Measurements from ENCODE around the gene MR1. TPM values are rescaled to one million over a fixed set of nuclear protein-coding genes. Genes with fewer than 3 reads are reported as not detected.

The MR1 gene
- total and polyA plus RNA-seq, 9 donors = 6.9 to 53.6 (median 15.5) TPM

GRCh38 chr1:181097242-181097641 is 63.5 kb downstream of the MR1 start:
- no peak for DNase-seq
- peaks cover 15% of the 10 kb centered on the region for H3K4me1 ChIP-seq (ENCODE audit: insufficient read depth)
- no peaks in the 10 kb centered on the region for H3K9me3 ChIP-seq
- no peaks in the 10 kb centered on the region for H3K27me3 ChIP-seq
- 21 to 34% (median 26%) methylated on average over 7 of the region's 7 CpGs for WGBS, 3 donors
- TF ChIP-seq CTCF (IDR thresholded peaks at IDR 0.05) (no peak), POLR2A (IDR thresholded peaks at IDR 0.05) (no peak), EP300 (IDR thresholded peaks at IDR 0.05) (no peak)
- no peak overlapping the region for H3K27ac ChIP-seq
- intact Hi-C loops (cut with DNase I) = no loop called here
- H3K4me3 ChIP-seq = no peak overlapping the region
- H3K36me3 ChIP-seq = no peaks in the 10 kb centered on the region

GRCh38 chr1:181099152-181100014 is 65.6 kb downstream of the MR1 start:
- no peak overlapping the region for H3K4me3 ChIP-seq
- intact Hi-C loops (cut with DNase I) = no loop called here
- H3K9me3 ChIP-seq = no peaks in the 10 kb centered on the region
- no peaks in the 10 kb centered on the region for H3K27me3 ChIP-seq
- H3K27ac ChIP-seq = no peak overlapping the region
- DNase-seq = no peak
- H3K36me3 ChIP-seq = no peaks in the 10 kb centered on the region
- TF ChIP-seq CTCF (IDR thresholded peaks at IDR 0.05) (no peak), POLR2A (IDR thresholded peaks at IDR 0.05) (no peak), EP300 (IDR thresholded peaks at IDR 0.05) (no peak)
- WGBS, 3 donors = 25 to 33% (median 28%) methylated on average over 11 of the region's 11 CpGs
- H3K4me1 ChIP-seq (ENCODE audit: insufficient read depth) = peaks cover 17% of the 10 kb centered on the region

GRCh38 chr1:181100015-181100905 is 66.5 kb downstream of the MR1 start:
- intact Hi-C loops (cut with DNase I) = no loop called here
- Histone ChIP-seq H3K9me3 (no peaks in the 10 kb centered on the region), H3K4me3 (no peak overlapping the region), H3K36me3 (no peaks in the 10 kb centered on the region), H3K4me1 (ENCODE audit: insufficient read depth) (peaks cover 17% of the 10 kb centered on the region), H3K27ac (no peak overlapping the region), H3K27me3 (no peaks in the 10 kb centered on the region)
- DNase-seq = no peak
- TF ChIP-seq EP300 (IDR thresholded peaks at IDR 0.05) (no peak), POLR2A (IDR thresholded peaks at IDR 0.05) (no peak), CTCF (IDR thresholded peaks at IDR 0.05) (no peak)
- 32 to 40% (median 32%) methylated on average over 10 of the region's 10 CpGs for WGBS, 3 donors

GRCh38 chr1:181100934-181101333 is 67.2 kb downstream of the MR1 start:
- no peak overlapping the region for H3K27ac ChIP-seq
- H3K27me3 ChIP-seq = no peaks in the 10 kb centered on the region
- H3K36me3 ChIP-seq = no peaks in the 10 kb centered on the region
- TF ChIP-seq EP300 (IDR thresholded peaks at IDR 0.05) = no peak
- no peak for TF ChIP-seq POLR2A (IDR thresholded peaks at IDR 0.05)
- no peak for TF ChIP-seq CTCF (IDR thresholded peaks at IDR 0.05)
- 87 to 92% (median 91%) methylated on average over 4 of the region's 4 CpGs for WGBS, 3 donors
- DNase-seq = no peak
- intact Hi-C loops (cut with DNase I) = no loop called here
- H3K9me3 ChIP-seq = no peaks in the 10 kb centered on the region
- peaks cover 17% of the 10 kb centered on the region for H3K4me1 ChIP-seq (ENCODE audit: insufficient read depth)
- no peak overlapping the region for H3K4me3 ChIP-seq
